Heart left ventricle (tissue), 16 donors: ENCODE results near the gene HP. TPM values are rescaled to one million over a fixed set of nuclear protein-coding genes. Genes with fewer than 3 reads are reported as not detected.
A peak's percentile ranks its signal among the peaks of the same experiment; 100 is the strongest.

Experiments
- ATAC-seq, 4 donors: fragments of 200-7000 bp; cut with Tn5 transposase; one replicate each; pipeline ENCODE4 v1.9.1; 2020 to 2022; ENCODE audit warnings: moderate library complexity in 4 of 4, mild to moderate bottlenecking in 3 of 4, moderate number of reproducible peaks in 1 of 4
- DNase-seq, 5 donors: peaks; one replicate each; pipeline ENCODE4 v3.0.0-alpha.2; 2020
- H3K27ac ChIP-seq, 12 donors: fragments of 200-600 bp; sonication (generic) in 4 of 12; one replicate each; pipeline versions ENCODE4 v1.5.0 to v1.8.0; 2016 to 2022; ENCODE audit warnings: mild to moderate bottlenecking in 2 of 12
- H3K27me3 ChIP-seq, 9 donors: fragments of 200-600 bp; sonication (generic) in 2 of 9; one replicate each; pipeline versions ENCODE4 v1.5.1 to v1.8.0; 2016 to 2022; ENCODE audit warnings: mild to moderate bottlenecking in 3 of 9
- H3K36me3 ChIP-seq, 9 donors: fragments of 200-600 bp; sonication (generic) in 2 of 9; one replicate each; pipeline versions ENCODE4 v1.5.0 to v1.8.0; 2018 to 2022; ENCODE audit warnings: mild to moderate bottlenecking in 2 of 9
- H3K4me1 ChIP-seq, 12 donors: fragments of 200-600 bp; sonication (generic) in 4 of 12; one replicate each; pipeline versions ENCODE4 v1.5.0 to v1.8.0; 2016 to 2022; ENCODE audit warnings: mild to moderate bottlenecking in 3 of 12
- H3K4me3 ChIP-seq, 12 donors: fragments of 200-600 bp; sonication (generic) in 4 of 12; one replicate each; pipeline versions ENCODE4 v1.5.0 to v1.8.0; 2017 to 2022; ENCODE audit warnings: mild to moderate bottlenecking in 9 of 12, moderate library complexity in 4 of 12
- H3K9me3 ChIP-seq, 12 donors: fragments of 200-600 bp; sonication (generic) in 4 of 12; one replicate each; pipeline versions ENCODE4 v1.5.0 to v1.8.0; 2016 to 2022; ENCODE audit warnings: mild to moderate bottlenecking in 1 of 12
- POLR2A ChIP-seq, 2 donors: fragments of 450-650 bp; IDR thresholded peaks; one replicate each; pipeline ENCODE4 v1.6.1; 2017; ENCODE audit warnings: antibody characterized with exemption in 2 of 2, mild to moderate bottlenecking in 2 of 2, moderate library complexity in 2 of 2
- WGBS, 4 donors: extraction: QIAGEN DNeasy Blood & Tissue Kit in 2 of 4; methylation state at CpG; one replicate each; pipeline versions ENCODE4 v1.1.5 to v1.1.7; 2013 to 2018; 5-methylcytosine and 5-hydroxymethylcytosine counted together
- intact Hi-C, 10 donors: fragments of 100-400 bp; cut with DNase I; formaldehyde crosslinking; loops; one replicate each; pipeline versions ENCODE4 v1.11.1 to v1.14.2; 2022
- polyA plus RNA-seq, 2 donors: library from polyadenylated mRNA; stranded (reverse); fragments of 200-250 nt; gene quantifications; one replicate each; pipeline ENCODE4 v1.2.3, GENCODE V29; 2013
- total RNA-seq, 9 donors: library from RNA; depleted of rRNA in 2 of 9; stranded (reverse); fragments of >200 nt in 2 of 9; fragmentation: NEBNext Ultra II Directional in 3 of 9; extraction: Animal tissue kit (Norgen Biotek cat#: 25700) in 3 of 9; gene quantifications; one replicate each; pipeline versions ENCODE4 v1.1.0 to v1.2.4, GENCODE V29; 2016 to 2023
- TF ChIP-seq, protein P1 (sequence below), 12 donors: fragments of 200-600 bp; sonication (generic) in 4 of 12; IDR thresholded peaks; one replicate each; pipeline versions ENCODE4 v1.5.0 to v1.8.0; 2018 to 2022; ENCODE audit warnings: antibody characterized with exemption in 12 of 12, mild to moderate bottlenecking in 5 of 12
- donor health status: ischemic (EF 13 %, LVEDD 7.1; RV severe dilation, severe dysfunction).
- donor health status: healthy with polysubstance abuse.
- donor health status: DM: no; HTN: yes; CAD: no.
- donor health status: DM: no; HTN: no; CAD: no.
- donor health status: ischemic (EF 25% LVEDD 6.9; RV normal size, moderate dysfunction).
- donor health status: ischemic (EF 25% LVEDD 5.7; RV mildly dilated, moderate dysfunction).
- donor health status: healthy.
- donor health status: DM: yes; HTN: yes; CAD: no.
- donor health status: ischemic (EF 35%, LVEDD 5.7; RV mildly dilated, moderate dysfunction).
- donor health status: nonischemic (EF 11% LVEDD 7.7; RV severe dilation, severe dysfunction).
- donor health status: DM: yes; HTN: yes; CAD: no.
- donor health status: PGD.
- donor health status: ischemic (EF 29% LVEDD 5.4; RV normal size, mild dysfunction).
- donor health status: nonischemic (EF 23%, LVEDD 6.1; RV moderate dilation, normal function).

The HP gene
- total and polyA plus RNA-seq, 11 donors: 0.42 to 314 (median 3.6) TPM

GRCh38 chr16:72029567-72030271 lies 24.6 kb upstream of the HP start:
- intact Hi-C loops: no loop called here
- DNase-seq: no peak
- H3K36me3 ChIP-seq: peaks cover 0 to 33% (median 20%) of the 10 kb centered on the region in 9 donors

GRCh38 chr16:72033437-72033836 lies 20.9 kb upstream of the HP start:
- WGBS, 4 donors: 69 to 75% (median 72%) methylated on average over 4 of the region's 4 CpGs
- Histone ChIP-seq H3K36me3 (peaks cover 0 to 15% (median under 1%) of the 10 kb centered on the region in 9 donors), H3K9me3 (no peaks in the 10 kb centered on the region), H3K4me3 (no peak overlapping the region), H3K27ac (no peak overlapping the region), H3K27me3 (no peaks in the 10 kb centered on the region), H3K4me1 (no peaks in the 10 kb centered on the region)
- no peak for TF ChIP-seq POLR2A (IDR thresholded peaks at IDR 0.05)
- TF ChIP-seq, protein P1, sequence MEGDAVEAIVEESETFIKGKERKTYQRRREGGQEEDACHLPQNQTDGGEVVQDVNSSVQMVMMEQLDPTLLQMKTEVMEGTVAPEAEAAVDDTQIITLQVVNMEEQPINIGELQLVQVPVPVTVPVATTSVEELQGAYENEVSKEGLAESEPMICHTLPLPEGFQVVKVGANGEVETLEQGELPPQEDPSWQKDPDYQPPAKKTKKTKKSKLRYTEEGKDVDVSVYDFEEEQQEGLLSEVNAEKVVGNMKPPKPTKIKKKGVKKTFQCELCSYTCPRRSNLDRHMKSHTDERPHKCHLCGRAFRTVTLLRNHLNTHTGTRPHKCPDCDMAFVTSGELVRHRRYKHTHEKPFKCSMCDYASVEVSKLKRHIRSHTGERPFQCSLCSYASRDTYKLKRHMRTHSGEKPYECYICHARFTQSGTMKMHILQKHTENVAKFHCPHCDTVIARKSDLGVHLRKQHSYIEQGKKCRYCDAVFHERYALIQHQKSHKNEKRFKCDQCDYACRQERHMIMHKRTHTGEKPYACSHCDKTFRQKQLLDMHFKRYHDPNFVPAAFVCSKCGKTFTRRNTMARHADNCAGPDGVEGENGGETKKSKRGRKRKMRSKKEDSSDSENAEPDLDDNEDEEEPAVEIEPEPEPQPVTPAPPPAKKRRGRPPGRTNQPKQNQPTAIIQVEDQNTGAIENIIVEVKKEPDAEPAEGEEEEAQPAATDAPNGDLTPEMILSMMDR (IDR thresholded peaks at IDR 0.05): no peak
- DNase-seq: no peak
- ATAC-seq: no peak
- intact Hi-C loops: no loop called here

More at GRCh38 chr16:72029567-72030271, 24.6 kb upstream of the HP start:
- Histone ChIP-seq H3K27me3 (no peaks in the 10 kb centered on the region), H3K27ac (no peak overlapping the region), H3K4me3 (no peak overlapping the region), H3K9me3 (no peaks in the 10 kb centered on the region), H3K4me1 (no peaks in the 10 kb centered on the region)
- ATAC-seq: no peak
- no peak for TF ChIP-seq POLR2A (IDR thresholded peaks at IDR 0.05)
- TF ChIP-seq, protein P1 (IDR thresholded peaks at IDR 0.05): no peak
- WGBS, 4 donors: 92 to 96% (median 93%) methylated on average over 7 of the region's 7 CpGs

GRCh38 chr16:72036098-72036497 lies 18.2 kb upstream of the HP start:
- Histone ChIP-seq H3K9me3 (no peaks in the 10 kb centered on the region), H3K4me3 (no peak overlapping the region), H3K27ac (no peak overlapping the region), H3K36me3 (peaks cover 0 to 15% (median 0%) of the 10 kb centered on the region in 9 donors), H3K4me1 (no peaks in the 10 kb centered on the region), H3K27me3 (no peaks in the 10 kb centered on the region)
- no peak for TF ChIP-seq POLR2A (IDR thresholded peaks at IDR 0.05)
- TF ChIP-seq, protein P1 (IDR thresholded peaks at IDR 0.05): no peak
- intact Hi-C loops: no loop called here
- 71 to 76% (median 74%) methylated on average over 5 of the region's 5 CpGs for whole genome bisulfite sequencing, 4 donors
- DNase-seq (no peak), ATAC-seq (no peak)

GRCh38 chr16:72042157-72042660 lies 12.1 kb upstream of the HP start:
- H3K27ac ChIP-seq: no peak overlapping the region
- H3K27me3 ChIP-seq: no peaks in the 10 kb centered on the region
- ATAC-seq (peak in 3 of 4 donors; percentile 45 to 75 (median 65)), DNase-seq (no peak)
- 39 to 54% (median 49%) methylated on average over 2 of the region's 2 CpGs for WGBS, 4 donors
- H3K4me3 ChIP-seq: no peak overlapping the region
- H3K4me1 ChIP-seq: peaks cover 0 to 7% (median 0%) of the 10 kb centered on the region in 12 donors
- peaks cover 0 to 27% (median 15%) of the 10 kb centered on the region in 9 donors for H3K36me3 ChIP-seq
- TF ChIP-seq POLR2A (IDR thresholded peaks at IDR 0.05): no peak
- TF ChIP-seq, protein P1 (IDR thresholded peaks at IDR 0.05): no peak
- no peaks in the 10 kb centered on the region for H3K9me3 ChIP-seq
- intact Hi-C loops: no loop called here
